Neuronal stem cell (in vitro differentiated cells): ENCODE data around the gene ZSWIM6.

Experiments used
- DNase-seq: peaks from one replicate; pipeline ENCODE4 v3.0.0-alpha.2; 2013; ENCODE audit warnings: low spot score
- H2AFZ ChIP-seq: one replicate; pipeline ENCODE4 v1.6.1; 2013; ENCODE audit warnings: mild to moderate bottlenecking, low read length, inconsistent platforms
- H2AK5ac ChIP-seq: 2 replicates; pipeline ENCODE4 v1.6.1; 2013; ENCODE audit warnings: low read depth, mild to moderate bottlenecking, inconsistent platforms, low read length, moderate library complexity, mixed read lengths
- H2BK120ac ChIP-seq: 2 replicates; pipeline ENCODE4 v1.6.1; 2013; ENCODE audit warnings: low read depth, mild to moderate bottlenecking, inconsistent platforms, low read length, moderate library complexity, mixed read lengths
- H2BK12ac ChIP-seq: one replicate; pipeline ENCODE4 v1.6.1; 2013; ENCODE audit warnings: low read length, inconsistent platforms
- H2BK15ac ChIP-seq: 2 replicates; pipeline ENCODE4 v1.6.1; 2013; ENCODE audit warnings: mild to moderate bottlenecking, low read length, inconsistent platforms, mixed read lengths
- H2BK5ac ChIP-seq: one replicate; pipeline ENCODE4 v1.6.1; 2013; ENCODE audit warnings: inconsistent platforms, mild to moderate bottlenecking, low read length, moderate library complexity
- H3K14ac ChIP-seq: one replicate; pipeline ENCODE4 v1.6.1; 2013; ENCODE audit warnings: low read length, inconsistent platforms
- H3K18ac ChIP-seq: 2 replicates; pipeline ENCODE4 v1.6.1; 2013; ENCODE audit warnings: low read length, inconsistent platforms
- H3K23ac ChIP-seq: 2 replicates; pipeline ENCODE4 v1.6.1; 2013; ENCODE audit warnings: low read depth, mild to moderate bottlenecking, mixed read lengths, low read length, inconsistent platforms; ENCODE audit not compliant: poor library complexity
- H3K27ac ChIP-seq: replicated peaks from 3 replicates; pipeline ENCODE4 v1.5.1; 2013; ENCODE audit warnings: low read length, inconsistent platforms
- H3K27me3 ChIP-seq, 3 experiments: 2 replicates each; pipeline ENCODE4 v1.6.1; 2013; ENCODE audit warnings: low read length in 3 of 3, mild to moderate bottlenecking in 2 of 3, inconsistent platforms in 1 of 3, low read depth in 1 of 3, mixed read lengths in 1 of 3, moderate library complexity in 1 of 3; ENCODE audit not compliant: control insufficient read depth in 3 of 3, insufficient read depth in 3 of 3
- H3K36me3 ChIP-seq, 2 donors: replicated peaks in 1 of 2; 2 replicates each; pipeline ENCODE4 v1.6.1; 2013; ENCODE audit warnings: low read length in 2 of 2; ENCODE audit not compliant: control insufficient read depth in 2 of 2, insufficient read depth in 2 of 2
- H3K4ac ChIP-seq: 2 replicates; pipeline ENCODE4 v1.6.1; 2013; ENCODE audit warnings: inconsistent platforms, mild to moderate bottlenecking, low read length, moderate library complexity
- H3K4me1 ChIP-seq, 2 donors: 1 replicate in 1 of 2; 2 replicates in 1 of 2; pipeline ENCODE4 v1.6.1; 2013; ENCODE audit warnings: low read length in 2 of 2, low read depth in 1 of 2; ENCODE audit not compliant: control insufficient read depth in 2 of 2, insufficient read depth in 1 of 2
- H3K4me2 ChIP-seq: one replicate; pipeline ENCODE4 v1.6.1; 2013; ENCODE audit warnings: mild to moderate bottlenecking, low read length, inconsistent platforms; ENCODE audit not compliant: insufficient read depth, poor library complexity, severe bottlenecking
- H3K4me3 ChIP-seq, 2 donors: 2 replicates each; pipeline ENCODE4 v1.5.1; 2013; ENCODE audit warnings: low read length in 2 of 2, mild to moderate bottlenecking in 2 of 2, inconsistent platforms in 1 of 2, moderate library complexity in 1 of 2
- H3K79me1 ChIP-seq: one replicate; pipeline ENCODE4 v1.6.1; 2013; ENCODE audit warnings: low read depth, mild to moderate bottlenecking, inconsistent platforms, low read length, moderate library complexity
- H3K9ac ChIP-seq: one replicate; pipeline ENCODE4 v1.6.1; 2013; ENCODE audit warnings: mild to moderate bottlenecking, low read depth, low read length, inconsistent platforms; ENCODE audit not compliant: poor library complexity
- H3K9me3 ChIP-seq, 2 donors: replicated peaks in 1 of 2; 2 replicates each; pipeline versions ENCODE3 to v1.6.1; 2013; ENCODE audit warnings: low read length in 2 of 2, mild to moderate bottlenecking in 2 of 2, inconsistent platforms in 1 of 2, low read depth in 1 of 2, mixed read lengths in 1 of 2, moderate library complexity in 1 of 2; ENCODE audit not compliant: control insufficient read depth in 2 of 2, insufficient read depth in 1 of 2
- H4K8ac ChIP-seq: one replicate; pipeline ENCODE4 v1.6.1; 2013; ENCODE audit warnings: low read depth, mild to moderate bottlenecking, inconsistent platforms, low read length, moderate library complexity
- H4K91ac ChIP-seq: one replicate; pipeline ENCODE4 v1.6.1; 2013; ENCODE audit warnings: low read length, low read depth, mild to moderate bottlenecking, inconsistent platforms; ENCODE audit not compliant: poor library complexity
- WGBS, 2 donors: extraction: QIAGEN DNeasy Blood & Tissue Kit; methylation state at CpG; one replicate each; pipeline ENCODE4 v1.1.7; 2013; ENCODE audit warnings: missing lambda C conversion rate in 2 of 2, mixed read lengths in 1 of 2; ENCODE audit not compliant: insufficient read length in 2 of 2, insufficient replicate concordance in 1 of 2; ENCODE audit errors: extremely low coverage in 2 of 2; 5-methylcytosine and 5-hydroxymethylcytosine counted together

Gene ZSWIM6

DNA sequence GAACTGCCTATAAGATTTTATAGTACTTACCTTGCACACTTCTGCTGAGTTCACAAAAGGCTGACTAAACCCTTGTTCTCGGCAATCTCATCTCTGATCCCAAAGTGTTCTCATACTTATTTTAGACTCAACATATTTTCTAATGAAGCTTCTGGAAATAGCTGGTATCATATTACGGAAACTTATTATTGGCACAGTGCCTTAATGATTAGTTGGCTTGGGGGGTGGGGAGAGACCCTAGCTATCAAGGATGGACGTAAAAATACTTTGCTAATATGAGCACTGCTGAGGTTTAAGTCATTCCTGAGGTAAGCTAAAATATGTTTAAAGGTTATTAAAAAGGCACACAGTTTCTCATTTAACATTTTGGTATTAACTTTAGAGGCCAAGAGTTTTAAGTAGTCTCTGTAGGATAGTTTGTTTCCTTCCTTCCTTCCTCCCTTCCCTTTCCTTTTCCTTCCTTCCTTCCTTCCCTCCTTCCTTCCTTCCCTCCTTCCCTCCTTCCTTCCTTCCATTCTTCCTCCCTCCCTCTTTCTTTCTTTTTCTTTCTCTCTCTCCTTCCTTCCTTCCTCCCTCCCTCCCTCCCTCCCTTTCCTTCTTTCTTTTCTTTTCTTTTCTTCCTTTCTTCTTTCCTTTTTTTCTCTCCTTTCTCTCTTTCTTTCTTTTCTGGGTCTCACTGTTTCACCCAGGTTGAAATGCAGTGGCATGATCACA, 31.5 kb downstream of the ZSWIM6 start:
- no peak overlapping the region for H2BK5ac ChIP-seq
- H3K18ac ChIP-seq: no peak overlapping the region
- H2BK120ac ChIP-seq: no peak overlapping the region
- H4K91ac ChIP-seq: no peak overlapping the region
- peaks cover 0 to 4% of the 10 kb centered on the region in 2 donors for H3K4me1 ChIP-seq
- peaks cover 0 to 86% of the 10 kb centered on the region in 2 donors for H3K36me3 ChIP-seq
- DNase-seq: no peak
- peaks cover 0 to 9% of the 10 kb centered on the region in 2 donors for H3K9me3 ChIP-seq
- no peak overlapping the region for H2BK12ac ChIP-seq
- H3K14ac ChIP-seq: no peak overlapping the region
- no peak overlapping the region for H3K23ac ChIP-seq
- H3K27ac ChIP-seq: no peak overlapping the region
- H2AK5ac ChIP-seq: no peak overlapping the region
- H2BK15ac ChIP-seq: no peak overlapping the region
- no peak overlapping the region for H4K8ac ChIP-seq
- H3K27me3 ChIP-seq: no peaks in the 10 kb centered on the region
- no peak overlapping the region for H2AFZ ChIP-seq
- H3K4me3 ChIP-seq: no peak overlapping the region
- H3K79me1 ChIP-seq: peaks cover 4% of the 10 kb centered on the region
- no peak overlapping the region for H3K9ac ChIP-seq
- no CpG with 5 or more reads among the region's 3 CpGs for WGBS, 2 donors
- no peak overlapping the region for H3K4ac ChIP-seq
- no peak overlapping the region for H3K4me2 ChIP-seq

DNA sequence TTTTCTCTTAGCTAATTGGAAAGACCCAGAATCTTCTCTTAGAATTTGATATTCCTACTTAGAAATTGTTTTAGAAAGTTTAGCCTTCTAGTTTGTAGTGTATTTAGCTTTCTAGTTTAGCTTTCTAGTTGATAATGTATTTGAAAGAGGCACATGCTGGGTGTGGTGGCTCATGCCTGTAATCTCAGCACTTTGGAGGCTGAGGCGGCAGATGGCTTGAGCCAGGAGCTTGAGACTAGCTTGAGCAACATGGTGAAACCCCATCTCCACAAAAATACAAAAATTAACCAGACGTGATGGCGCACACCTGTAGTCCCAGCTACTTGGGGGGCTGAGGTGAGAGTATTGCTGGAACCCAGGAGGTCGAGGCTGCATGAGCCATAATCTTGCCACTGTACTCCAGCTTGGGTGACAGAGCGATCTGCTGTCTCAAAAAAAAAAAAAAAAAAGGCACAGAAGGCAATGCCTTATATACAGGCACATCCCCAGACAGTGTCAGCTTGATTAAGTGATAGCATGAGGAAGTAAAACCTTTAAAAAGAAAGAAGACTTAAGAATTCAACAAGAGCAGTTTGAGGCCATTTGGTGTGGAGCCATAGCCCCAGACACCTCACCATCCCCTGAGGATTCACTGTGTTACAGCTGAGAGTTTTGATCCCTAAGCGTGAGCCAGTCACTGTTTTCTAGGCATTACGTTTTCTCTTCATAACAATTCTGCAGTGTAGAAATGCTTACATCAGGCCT, 34.6 kb downstream of the ZSWIM6 start:
- Histone ChIP-seq H3K14ac (no peak overlapping the region), H3K27me3 (no peaks in the 10 kb centered on the region), H2BK15ac (no peak overlapping the region), H3K79me1 (peaks cover 2% of the 10 kb centered on the region), H3K9me3 (peaks cover 0 to 3% of the 10 kb centered on the region in 2 donors), H4K91ac (no peak overlapping the region), H4K8ac (no peak overlapping the region), H3K4me2 (no peak overlapping the region), H3K18ac (no peak overlapping the region), H3K27ac (no peak overlapping the region), H2BK5ac (no peak overlapping the region), H3K36me3 (peaks cover 0 to 76% of the 10 kb centered on the region in 2 donors), H2AFZ (no peak overlapping the region), H2BK120ac (no peak overlapping the region), H3K4ac (no peak overlapping the region), H3K23ac (no peak overlapping the region), H2BK12ac (no peak overlapping the region), H3K9ac (no peak overlapping the region), H2AK5ac (no peak overlapping the region), H3K4me1 (peaks cover 0 to 2% of the 10 kb centered on the region in 2 donors), H3K4me3 (no peak overlapping the region)
- no peak for DNase-seq
- no CpG with 5 or more reads among the region's 7 CpGs for WGBS, 2 donors

DNA sequence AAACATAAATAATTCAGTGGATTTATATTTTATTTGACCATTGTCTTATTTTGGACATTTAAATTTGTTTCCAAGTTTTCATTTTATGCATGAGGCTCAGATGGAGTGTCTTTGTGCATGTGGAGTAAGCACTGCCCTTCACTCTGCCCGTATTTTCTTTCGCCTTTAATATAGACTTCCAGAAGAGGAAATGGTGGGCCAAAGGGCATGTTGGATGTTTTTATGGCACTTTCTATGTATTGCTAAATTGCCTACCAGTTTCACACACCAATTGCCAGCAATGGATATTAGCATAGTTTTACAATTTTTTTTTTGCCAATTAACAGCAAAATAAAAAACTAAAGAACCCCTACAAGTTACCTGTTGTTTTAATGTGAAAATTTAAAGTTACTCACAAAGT, 38.4 kb downstream of the ZSWIM6 start:
- Histone ChIP-seq H3K36me3 (peaks cover 0 to 62% of the 10 kb centered on the region in 2 donors), H2BK5ac (no peak overlapping the region), H3K9ac (no peak overlapping the region), H4K8ac (no peak overlapping the region), H3K4me3 (no peak overlapping the region), H3K4me2 (no peak overlapping the region), H3K9me3 (peaks cover 0 to 19% of the 10 kb centered on the region in 2 donors), H3K14ac (no peak overlapping the region), H2AFZ (no peak overlapping the region), H3K4me1 (no peaks in the 10 kb centered on the region), H3K4ac (no peak overlapping the region), H3K79me1 (peaks cover 2% of the 10 kb centered on the region), H2BK15ac (no peak overlapping the region), H3K27me3 (no peaks in the 10 kb centered on the region), H2AK5ac (no peak overlapping the region), H4K91ac (no peak overlapping the region), H3K23ac (no peak overlapping the region), H3K18ac (no peak overlapping the region), H2BK120ac (no peak overlapping the region), H3K27ac (no peak overlapping the region), H2BK12ac (no peak overlapping the region)
- no CpG with 5 or more reads among the region's 2 CpGs for WGBS, 2 donors
- no peak for DNase-seq

DNA sequence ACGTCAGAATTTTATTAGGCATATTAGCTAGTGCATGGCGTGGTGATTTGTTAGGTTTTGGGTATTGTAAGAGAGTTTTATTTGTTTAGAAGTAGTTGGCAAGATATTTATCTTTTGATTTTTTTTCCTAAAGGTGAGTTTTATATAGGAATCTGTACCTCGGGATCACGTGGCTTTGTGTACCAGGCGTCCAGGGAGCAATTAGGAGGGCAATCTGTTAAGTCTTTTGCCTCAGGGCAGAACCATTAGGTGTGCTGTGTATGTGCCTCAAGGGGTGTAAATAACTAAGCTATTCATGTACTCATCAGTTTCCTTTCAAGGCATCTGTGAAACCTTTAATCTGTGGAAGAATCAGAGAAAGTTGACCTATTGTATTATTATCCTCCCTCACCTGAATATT, 39.4 kb downstream of the ZSWIM6 start:
- H3K27ac ChIP-seq: no peak overlapping the region
- WGBS, 2 donors: 100% methylated on average over 1 of the region's 5 CpGs; no CpG with 5 or more reads in 1 of the 2 donors

More for the DNA sequence above, 39.4 kb downstream of the ZSWIM6 start:
- H3K9ac ChIP-seq: no peak overlapping the region
- DNase-seq: no peak
- no peak overlapping the region for H2BK5ac ChIP-seq
- H3K23ac ChIP-seq: no peak overlapping the region
- H2AFZ ChIP-seq: no peak overlapping the region
- no peak overlapping the region for H3K4me2 ChIP-seq
- no peak overlapping the region for H2BK12ac ChIP-seq
- H3K18ac ChIP-seq: no peak overlapping the region
- no peak overlapping the region for H4K91ac ChIP-seq
- H3K9me3 ChIP-seq: peaks cover 0 to 19% of the 10 kb centered on the region in 2 donors
- H4K8ac ChIP-seq: no peak overlapping the region
- no peak overlapping the region for H3K4ac ChIP-seq
- H2BK15ac ChIP-seq: no peak overlapping the region
- no peak overlapping the region for H2BK120ac ChIP-seq
- no peaks in the 10 kb centered on the region for H3K4me1 ChIP-seq
- H3K4me3 ChIP-seq: no peak overlapping the region
- no peak overlapping the region for H2AK5ac ChIP-seq
- H3K36me3 ChIP-seq: peaks cover 0 to 53% of the 10 kb centered on the region in 2 donors
- no peaks in the 10 kb centered on the region for H3K27me3 ChIP-seq
- H3K79me1 ChIP-seq: peaks cover 2% of the 10 kb centered on the region
- H3K14ac ChIP-seq: no peak overlapping the region
